Panc1 (cell line): Measurements from ENCODE around the gene TFEB.

Experiments used
- CTCF ChIP-seq: fragments of 450-650 bp; IDR thresholded peaks from 2 replicates; pipeline ENCODE4 v1.5.1; 2017; ENCODE audit warnings: mild to moderate bottlenecking
- POLR2AphosphoS5 ChIP-seq: IDR thresholded peaks from 2 replicates; pipeline ENCODE4 v1.6.1; 2012; ENCODE audit warnings: mild to moderate bottlenecking, low read depth, low read length, moderate library complexity
- REST ChIP-seq, 2 experiments: IDR thresholded peaks; 2 replicates each; pipeline ENCODE4 v1.6.1; 2011 to 2012; ENCODE audit warnings: low read depth in 2 of 2, control low read depth in 1 of 2, low read length in 1 of 2, mild to moderate bottlenecking in 1 of 2, moderate library complexity in 1 of 2; ENCODE audit not compliant: insufficient read depth in 1 of 2
- SIN3A ChIP-seq: IDR thresholded peaks from 2 replicates; pipeline ENCODE4 v1.6.1; 2012; ENCODE audit warnings: low read depth, mild to moderate bottlenecking, low read length, moderate library complexity, borderline replicate concordance; ENCODE audit not compliant: insufficient read depth
- TCF7L2 ChIP-seq: IDR thresholded peaks from 2 replicates; pipeline ENCODE4 v1.6.1; 2011; ENCODE audit warnings: mild to moderate bottlenecking, low read depth, low read length, inconsistent platforms

- TF ChIP-seq CTCF, result no peak
- no peak for TF ChIP-seq REST (IDR thresholded peaks at IDR 0.05; ENCODE audit: insufficient read depth in 1 of 2, low read depth in 2 of 2, low read length in 1 of 2)
- TF ChIP-seq POLR2AphosphoS5, result no peak
- no peak for TF ChIP-seq TCF7L2
- TF ChIP-seq SIN3A, result no peak
Observed at GRCh38 chr6:41748542-41748941, 13.1 kb upstream of the TFEB start.
